HepG2 (cell line): ENCODE measurements around the gene NEURL1. TPM values are rescaled to one million over a fixed set of nuclear protein-coding genes. Genes with fewer than 3 reads are reported as not detected.
A peak's percentile ranks its signal among the peaks of the same experiment; 100 is the strongest.

Experiments used
- ATAC-seq: fragments of 200-7000 bp; cut with Tn5 transposase; 3 replicates; pipeline ENCODE4 v1.9.1; 2020; ENCODE audit warnings: mild to moderate bottlenecking, moderate library complexity
- BruUV-seq: library from RNA; stranded (reverse); fragments of 400-500 nt; replicated peaks from 2 replicates; lab custom pipeline; 2021; lab: Mats Ljungman, UMichigan
- CTCF ChIA-PET: fragments of 300-600 bp; formaldehyde crosslinking; extraction: SDS; loops from one replicate; lab custom pipeline; 2021; ENCODE audit warnings: low total read pairs, inconsistent platforms, low intra/inter-chr PET ratio; lab: Yijun Ruan, JAX
- POLR2A ChIA-PET: fragments of 350-600 bp; sonication (Branson Sonifier 250); formaldehyde crosslinking; loops from one replicate; lab custom pipeline; 2020; ENCODE audit warnings: antibody characterized with exemption, inconsistent platforms; lab: Yijun Ruan, JAX
- DNase-seq: peaks from one replicate; pipeline ENCODE4 v3.0.0-alpha.2; 2015; ENCODE audit warnings: low spot score
- FAIRE-seq: peaks from 3 replicates; lab custom pipeline; 2011; peaks lifted over from hg19 to GRCh38; lab: Jason Lieb, UNC
- H2AFZ ChIP-seq: one replicate; pipeline ENCODE4 v1.6.1; 2011; ENCODE audit warnings: low read length, inconsistent platforms
- H3K27ac ChIP-seq: fragments of 300-600 bp; 3 replicates; pipeline ENCODE4 v1.8.0; 2011; ENCODE audit warnings: mixed run types, mild to moderate bottlenecking, mixed read lengths, low read length, inconsistent platforms; ENCODE audit not compliant: insufficient read depth; ENCODE audit errors: extremely low read length
- H3K27me3 ChIP-seq, 2 experiments: fragments of 200-600 bp in 1 of 2; 2 replicates in 1 of 2; 3 replicates in 1 of 2; pipeline versions ENCODE4 v1.6.0 to v1.8.0; 2011; ENCODE audit warnings: low read length in 2 of 2, mild to moderate bottlenecking in 2 of 2, moderate library complexity in 2 of 2, inconsistent platforms in 1 of 2; ENCODE audit not compliant: insufficient read depth in 2 of 2, control insufficient read depth in 1 of 2
- H3K36me3 ChIP-seq, 2 experiments: fragments of 200-600 bp in 1 of 2; replicated peaks in 1 of 2; 2 replicates in 1 of 2; 3 replicates in 1 of 2; pipeline versions ENCODE4 v1.5.1 to v1.8.0; 2011; ENCODE audit warnings: low read length in 2 of 2, inconsistent platforms in 1 of 2; ENCODE audit not compliant: insufficient read depth in 2 of 2, control insufficient read depth in 1 of 2
- H3K4me1 ChIP-seq: 2 replicates; pipeline ENCODE4 v1.5.1; 2012; ENCODE audit warnings: low read length, inconsistent platforms; ENCODE audit not compliant: insufficient read depth
- H3K4me2 ChIP-seq: 2 replicates; pipeline ENCODE4 v1.6.0; 2011; ENCODE audit warnings: low read depth, low read length, inconsistent platforms
- H3K4me3 ChIP-seq, 3 experiments: fragments of 200-600 bp in 1 of 3; sonication (generic), shearing (Covaris generic) in 1 of 3; replicated peaks in 1 of 3; 2 replicates each; pipeline ENCODE4 v1.5.1; 2011 to 2016; ENCODE audit warnings: low read length in 3 of 3, inconsistent platforms in 2 of 3, low read depth in 2 of 3, mild to moderate bottlenecking in 2 of 3, control low read depth in 1 of 3, mixed read lengths in 1 of 3; ENCODE audit not compliant: insufficient read depth in 1 of 3
- H3K79me2 ChIP-seq: one replicate; pipeline ENCODE4 v1.6.1; 2011; ENCODE audit warnings: low read length, inconsistent platforms; ENCODE audit not compliant: insufficient read depth
- H3K9ac ChIP-seq: 2 replicates; pipeline ENCODE4 v1.6.0; 2011; ENCODE audit warnings: mild to moderate bottlenecking, low read depth, low read length, inconsistent platforms; ENCODE audit not compliant: insufficient read depth
- H3K9me3 ChIP-seq: 2 replicates; pipeline ENCODE4 v1.5.1; 2012; ENCODE audit warnings: mild to moderate bottlenecking, low read length
- H4K20me1 ChIP-seq: 2 replicates; pipeline ENCODE4 v1.6.0; 2011; ENCODE audit warnings: inconsistent platforms, mild to moderate bottlenecking, low read length, moderate library complexity; ENCODE audit not compliant: insufficient read depth
- HNRNPL ChIP-seq: fragments of 200-400 bp; formaldehyde crosslinking; IDR thresholded peaks from 2 replicates; pipeline ENCODE4 v1.6.1; 2017; ENCODE audit warnings: mild to moderate bottlenecking, low read depth, low read length
- RXRA ChIP-seq: sonication (generic); formaldehyde crosslinking; IDR thresholded peaks from 2 replicates; pipeline ENCODE4 v1.5.1; 2020; ENCODE audit warnings: missing genetic modification reagents
- THAP9 ChIP-seq: sonication (generic); formaldehyde crosslinking; IDR thresholded peaks from 2 replicates; pipeline ENCODE4; 2020; ENCODE audit warnings: missing genetic modification reagents, mild to moderate bottlenecking, borderline replicate concordance
- ZNF687 ChIP-seq: sonication (generic); formaldehyde crosslinking; IDR thresholded peaks from 2 replicates; pipeline ENCODE4 v1.5.1; 2020; ENCODE audit warnings: mild to moderate bottlenecking, missing genetic modification reagents, moderate library complexity
- WGBS: methylation state at CpG from one replicate; pipeline ENCODE4 v1.1.6; 2017; ENCODE audit warnings: low lambda C conversion rate; 5-methylcytosine and 5-hydroxymethylcytosine counted together
- in situ Hi-C: cut with HindIII; loops from 2 replicates; pipeline ENCODE4 v1.10.0; 2017; ENCODE audit warnings: low pct_unique_long_range_greater_than_20kb; ENCODE audit not compliant: extremely low pct_ligation_motif_present
- intact Hi-C: fragments of 100-400 bp; cut with micrococcal nuclease; formaldehyde crosslinking; loops from one replicate; pipeline ENCODE4 v1.10.0; 2022; ENCODE audit not compliant: unreplicated experiment
- polyA plus RNA-seq, 8 experiments: library from polyadenylated mRNA; depleted of rRNA in 3 of 8; stranded (reverse) in 7 of 8; unstranded in 1 of 8; fragments of >200 nt; fragmentation: Illumina TruSeq in 4 of 8; extraction: Trizol in 4 of 8; gene quantifications; 2 replicates each; pipeline versions ENCODE4 v1.2.1 to v1.2.3, GENCODE V29; 2011 to 2016; ENCODE audit warnings: low read depth in 4 of 8, missing spikeins in 1 of 8, mixed read lengths in 1 of 8; ENCODE audit not compliant: insufficient read depth in 1 of 8
- total RNA-seq, 5 experiments: library from RNA; depleted of rRNA; stranded (reverse); fragments of >200 nt; fragmentation: Illumina TruSeq; extraction: Trizol; gene quantifications; 2 replicates each; pipeline ENCODE4 v1.2.3, GENCODE V29; 2016; ENCODE audit warnings: low read depth in 1 of 5
- TF ChIP-seq, protein P1 (sequence below): sonication (generic); formaldehyde crosslinking; conservative IDR thresholded peaks from 2 replicates; pipeline ENCODE4 v1.4.0; 2020; ENCODE audit warnings: mild to moderate bottlenecking, missing genetic modification reagents, moderate library complexity

NEURL1 gene
- total and polyA plus RNA-seq, 2 of the 13 experiments (the other 11 are each of a cell fraction or from before 2014, with no cell fraction given), result not detected

DNA sequence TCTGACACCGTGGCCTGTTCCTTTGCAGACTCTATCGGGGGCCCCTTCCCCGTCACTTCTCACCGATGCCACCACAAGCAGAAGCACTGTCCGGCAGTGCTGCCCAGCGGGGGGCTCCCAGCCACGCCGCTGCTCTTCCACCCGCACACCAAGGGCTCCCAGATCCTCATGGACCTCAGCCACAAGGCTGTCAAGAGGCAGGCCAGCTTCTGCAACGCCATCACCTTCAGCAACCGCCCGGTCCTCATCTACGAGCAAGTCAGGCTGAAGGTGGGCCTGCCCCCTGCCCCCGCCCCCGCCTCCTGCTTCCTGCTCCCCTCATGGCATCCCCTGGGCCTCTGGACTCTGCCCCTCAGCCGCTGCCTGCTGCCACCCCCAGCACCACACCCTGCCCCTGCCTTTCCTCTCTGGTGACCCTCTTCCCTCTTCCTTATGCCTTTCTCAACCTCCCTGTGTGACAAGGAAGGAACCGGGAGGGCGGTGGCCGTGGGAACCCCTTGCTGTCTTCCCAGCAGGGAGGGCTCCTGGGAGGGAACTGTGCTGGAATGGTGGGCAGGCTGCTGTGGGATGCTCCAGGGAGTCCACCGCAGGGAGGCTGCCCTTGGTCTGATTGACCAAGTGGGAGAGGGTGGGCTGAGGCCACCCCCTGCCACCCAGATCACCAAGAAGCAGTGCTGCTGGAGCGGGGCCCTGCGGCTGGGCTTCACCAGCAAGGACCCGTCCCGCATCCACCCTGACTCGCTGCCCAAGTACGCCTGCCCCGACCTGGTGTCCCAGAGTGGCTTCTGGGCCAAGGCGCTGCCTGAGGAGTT lies 77.5 kb downstream of the NEURL1 start:
- no TSS peak for BruUV-seq
- POLR2A ChIA-PET, result no interaction called here
- TF ChIP-seq, protein P1, sequence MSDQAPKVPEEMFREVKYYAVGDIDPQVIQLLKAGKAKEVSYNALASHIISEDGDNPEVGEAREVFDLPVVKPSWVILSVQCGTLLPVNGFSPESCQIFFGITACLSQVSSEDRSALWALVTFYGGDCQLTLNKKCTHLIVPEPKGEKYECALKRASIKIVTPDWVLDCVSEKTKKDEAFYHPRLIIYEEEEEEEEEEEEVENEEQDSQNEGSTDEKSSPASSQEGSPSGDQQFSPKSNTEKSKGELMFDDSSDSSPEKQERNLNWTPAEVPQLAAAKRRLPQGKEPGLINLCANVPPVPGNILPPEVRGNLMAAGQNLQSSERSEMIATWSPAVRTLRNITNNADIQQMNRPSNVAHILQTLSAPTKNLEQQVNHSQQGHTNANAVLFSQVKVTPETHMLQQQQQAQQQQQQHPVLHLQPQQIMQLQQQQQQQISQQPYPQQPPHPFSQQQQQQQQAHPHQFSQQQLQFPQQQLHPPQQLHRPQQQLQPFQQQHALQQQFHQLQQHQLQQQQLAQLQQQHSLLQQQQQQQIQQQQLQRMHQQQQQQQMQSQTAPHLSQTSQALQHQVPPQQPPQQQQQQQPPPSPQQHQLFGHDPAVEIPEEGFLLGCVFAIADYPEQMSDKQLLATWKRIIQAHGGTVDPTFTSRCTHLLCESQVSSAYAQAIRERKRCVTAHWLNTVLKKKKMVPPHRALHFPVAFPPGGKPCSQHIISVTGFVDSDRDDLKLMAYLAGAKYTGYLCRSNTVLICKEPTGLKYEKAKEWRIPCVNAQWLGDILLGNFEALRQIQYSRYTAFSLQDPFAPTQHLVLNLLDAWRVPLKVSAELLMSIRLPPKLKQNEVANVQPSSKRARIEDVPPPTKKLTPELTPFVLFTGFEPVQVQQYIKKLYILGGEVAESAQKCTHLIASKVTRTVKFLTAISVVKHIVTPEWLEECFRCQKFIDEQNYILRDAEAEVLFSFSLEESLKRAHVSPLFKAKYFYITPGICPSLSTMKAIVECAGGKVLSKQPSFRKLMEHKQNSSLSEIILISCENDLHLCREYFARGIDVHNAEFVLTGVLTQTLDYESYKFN (CRISPR knock-in tag), result peak; percentile 57
- 0 out of 2 replicates have a peak, but pooled peaks have one; percentile 16 for TF ChIP-seq HNRNPL
- TF ChIP-seq RXRA, result 0 out of 2 replicates have a peak, but pooled peaks have one; percentile 5
- TF ChIP-seq THAP9 (CRISPR knock-in tag), result no peak
- TF ChIP-seq ZNF687 (CRISPR knock-in tag), result peak; percentile 24

More for the DNA sequence above, 77.5 kb downstream of the NEURL1 start:
- Histone ChIP-seq H3K79me2 (no peaks in the 10 kb centered on the region), H2AFZ (no peak overlapping the region), H3K9ac (no peak overlapping the region), H3K4me3 (no peak overlapping the region; a peak in 1 of 6 replicates), H3K36me3 (no peaks in the 10 kb centered on the region), H3K9me3 (no peaks in the 10 kb centered on the region), H4K20me1 (no peaks in the 10 kb centered on the region), H3K4me1 (peaks cover 48% of the 10 kb centered on the region), H3K27me3 (peaks cover 10 to 82% of the 10 kb centered on the region in 2 experiments; a peak in 4 of 5 replicates), H3K4me2 (peak overlapping the region; percentile 51; the same call in 1 of the 2 replicates), H3K27ac (no peak overlapping the region)
- 52% methylated on average over 23 of the region's 28 CpGs for WGBS
- CTCF ChIA-PET, result no interaction called here
- in situ Hi-C loops (no loop called here), intact Hi-C loops (no loop called here)
- ATAC-seq (peak; percentile 31), FAIRE-seq (no peak), DNase-seq (no peak)
